GM12872 (cell line): ENCODE data around the gene TMEM82.

Experiments used
- CTCF ChIP-seq: IDR thresholded peaks from 3 replicates; pipeline ENCODE4 v1.5.1; 2011; ENCODE audit warnings: low read depth, mild to moderate bottlenecking, low read length, moderate library complexity; ENCODE audit not compliant: insufficient read depth

Gene TMEM82

GRCh38 chr1:15785683-15786082, 43.4 kb downstream of the TMEM82 start:
- no peak for TF ChIP-seq CTCF

- TF ChIP-seq CTCF: no peak
Observed at GRCh38 chr1:15786581-15786980, 44.3 kb downstream of the TMEM82 start.

GRCh38 chr1:15788624-15789301, 46.5 kb downstream of the TMEM82 start:
- no peak for TF ChIP-seq CTCF

- TF ChIP-seq CTCF: no peak
Observed at GRCh38 chr1:15796086-15796462, 53.8 kb downstream of the TMEM82 start.
